KBM-7 (cell line): ENCODE data around the gene AQP10.
A peak's percentile ranks its signal among the peaks of the same experiment; 100 is the strongest.
"Not testable (repeated sequence)": the region's sequence is repeated elsewhere in the genome, so short reads cannot be mapped to it uniquely, and the experiment has no call there.

Source experiments
- DNase-seq: peaks from one replicate; pipeline ENCODE4 v3.0.0-alpha.2; 2015
- in situ Hi-C: fragments of 300-500 bp; cut with MboI; formaldehyde crosslinking; loops from 2 replicates; pipeline ENCODE4 v1.14.3; 2020; ENCODE audit warnings: low sequenced_read_pairs, low pct_unique_long_range_greater_than_20kb, mixed read lengths

AQP10 gene

GRCh38 chr1:154318386-154318785 lies 2.5 kb upstream of the AQP10 start:
- DNase-seq: no peak
- in situ Hi-C loops: no loop called here

GRCh38 chr1:154321609-154321934 lies 679 bp downstream of the AQP10 start:
- in situ Hi-C loops, DNase-seq: not testable (repeated sequence)

- no peak for DNase-seq
- in situ Hi-C loops: no loop called here
Observed at GRCh38 chr1:154323493-154323892, 2.6 kb downstream of the AQP10 start.

DNA sequence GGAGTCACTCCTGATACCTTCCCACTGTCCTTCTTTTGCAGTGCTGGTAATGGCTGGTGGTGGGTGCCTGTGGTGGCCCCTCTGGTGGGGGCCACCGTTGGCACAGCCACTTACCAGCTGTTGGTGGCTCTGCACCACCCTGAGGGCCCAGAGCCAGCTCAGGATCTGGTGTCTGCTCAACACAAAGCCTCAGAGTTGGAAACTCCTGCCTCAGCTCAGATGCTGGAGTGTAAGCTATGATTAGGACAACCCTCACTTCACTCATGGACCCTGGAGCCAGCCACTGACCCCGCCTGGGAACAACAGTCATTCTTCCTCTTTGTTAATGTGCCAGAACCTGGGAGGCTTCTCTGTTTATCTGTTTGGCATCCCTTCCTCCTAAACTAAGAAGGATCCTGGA lies 3.3 kb downstream of the AQP10 start:
- in situ Hi-C loops: no loop called here
- no peak for DNase-seq

- in situ Hi-C loops: no loop called here
- peak; percentile 84 for DNase-seq
Observed at GRCh38 chr1:154324669-154325582, 4.0 kb downstream of the AQP10 start, which contains the start of gene ATP8B2. Gene ATP8B2 (plus strand): TSS chr1:154325525. CDS start chr1:154328142, 2,617 bp downstream.

DNA sequence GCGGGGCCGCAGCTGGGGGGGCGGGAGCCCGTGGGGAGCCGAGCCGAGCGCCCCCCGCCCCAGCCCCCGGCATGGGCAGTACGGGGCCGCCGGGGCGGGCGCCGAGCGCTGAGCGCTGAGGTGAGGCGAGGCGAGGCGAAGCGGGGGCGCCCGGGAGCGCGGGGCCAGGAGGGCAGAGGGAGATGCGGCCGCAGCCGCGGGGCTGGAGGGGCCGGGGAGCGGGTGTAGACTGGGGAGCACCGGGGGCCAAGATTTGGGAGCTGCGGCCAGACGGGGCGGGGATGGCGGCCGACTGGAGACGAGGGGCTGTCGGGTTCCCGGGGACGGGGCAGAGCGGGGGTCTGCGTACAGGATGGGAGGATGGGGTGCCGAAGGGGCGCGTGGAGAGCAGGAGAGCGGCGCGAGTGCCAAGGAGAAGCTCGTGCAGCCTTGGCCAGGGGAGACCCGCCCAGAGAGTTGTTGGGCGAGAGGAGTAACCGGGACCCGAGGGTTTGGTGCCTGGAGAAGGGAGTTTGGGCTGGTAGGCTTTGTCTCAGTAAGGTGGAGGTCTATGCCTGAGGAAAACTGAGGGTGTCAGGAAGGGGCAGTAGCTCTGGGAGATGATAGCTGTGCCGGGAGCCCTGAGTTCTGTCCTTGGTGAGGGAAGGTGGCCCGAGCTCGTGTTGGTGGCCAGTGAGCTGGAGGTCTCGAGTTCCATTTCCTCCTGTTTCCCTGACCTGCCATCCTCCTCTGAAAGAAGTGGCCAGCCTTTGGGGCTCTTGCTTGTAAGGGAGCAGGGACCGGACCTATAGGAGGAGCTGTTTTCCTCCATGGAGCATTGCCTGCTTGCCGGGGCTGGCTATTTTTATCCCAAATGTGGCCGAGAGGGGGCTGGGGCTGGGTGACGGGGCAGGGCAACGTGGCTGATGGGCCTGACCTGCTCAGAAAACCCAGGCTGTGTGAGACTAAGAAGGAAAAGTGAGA lies 5.0 kb downstream of the AQP10 start:
- peak; percentile 77 for DNase-seq
- in situ Hi-C loops: no loop called here

DNA sequence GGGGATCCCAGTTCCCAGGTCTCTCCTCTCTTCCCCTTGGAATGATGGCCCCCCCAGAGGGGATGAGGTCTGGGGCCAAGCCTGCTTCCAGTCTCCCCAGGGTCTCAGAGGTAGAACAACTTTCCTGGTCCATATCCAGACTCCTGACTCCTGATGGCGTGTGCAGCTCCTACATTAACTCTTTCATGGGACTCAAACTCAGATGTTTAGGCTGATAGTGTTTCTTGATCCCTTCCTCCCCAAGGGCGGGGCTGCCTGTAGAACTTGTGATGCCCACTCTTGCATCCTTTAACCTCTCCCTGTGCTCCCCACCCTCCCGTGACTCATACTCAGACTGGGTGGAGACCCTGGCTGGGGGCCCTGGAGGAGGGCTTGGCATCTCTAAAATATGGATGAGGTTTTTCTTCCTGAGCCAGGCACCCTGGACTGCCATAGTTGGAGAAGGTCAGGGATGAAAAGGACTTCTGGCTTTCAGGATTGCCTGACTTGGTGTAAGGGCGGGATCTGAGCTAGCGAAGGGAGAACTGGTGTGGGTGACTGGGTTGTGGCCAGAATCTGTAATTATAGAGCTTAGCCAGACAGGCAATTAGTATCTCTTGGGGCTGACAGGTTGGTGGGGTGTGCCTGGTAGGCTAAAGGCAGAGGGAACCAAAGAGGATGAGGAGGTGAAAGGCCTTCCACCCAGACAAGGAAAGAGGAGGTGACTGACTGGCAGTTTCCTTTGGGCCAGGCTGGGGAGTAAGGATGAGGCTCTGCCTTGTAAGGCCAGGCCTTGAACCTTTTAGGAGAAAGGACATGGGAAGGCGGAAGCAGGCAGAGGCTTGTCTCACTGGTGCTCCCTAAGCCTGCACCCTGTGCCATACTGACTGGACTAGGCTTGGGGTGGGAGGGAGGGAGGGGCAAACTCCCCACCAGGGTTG lies 5.9 kb downstream of the AQP10 start:
- in situ Hi-C loops: no loop called here
- DNase-seq: no peak

- in situ Hi-C loops: no loop called here
- peak; percentile 85 for DNase-seq
Observed at GRCh38 chr1:154327466-154328317, 6.8 kb downstream of the AQP10 start.

GRCh38 chr1:154328318-154329151 lies 7.6 kb downstream of the AQP10 start:
- in situ Hi-C loops: no loop called here
- no peak for DNase-seq

DNA sequence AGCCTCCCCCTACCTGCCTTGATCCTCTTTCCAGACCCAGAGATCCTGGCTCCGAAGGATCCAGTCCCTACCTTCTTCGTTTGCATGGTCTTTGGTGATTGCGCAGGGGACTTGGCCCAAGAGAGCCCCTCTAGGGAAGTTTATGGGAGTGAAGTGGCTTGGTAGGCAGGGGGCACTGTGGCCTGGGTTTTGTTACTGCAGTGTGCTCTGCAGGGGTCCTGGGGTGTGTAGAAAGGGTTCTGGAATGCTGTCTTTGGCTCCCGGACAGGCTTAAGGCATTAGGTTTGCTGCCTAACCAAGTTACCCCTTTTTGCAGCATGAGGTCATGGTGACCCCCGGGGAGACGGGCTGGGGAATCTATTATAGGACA lies 8.2 kb downstream of the AQP10 start:
- in situ Hi-C loops: no loop called here
- no peak for DNase-seq

- in situ Hi-C loops: no loop called here
- DNase-seq: no peak
Observed at GRCh38 chr1:154329551-154330131, 8.7 kb downstream of the AQP10 start.

DNA sequence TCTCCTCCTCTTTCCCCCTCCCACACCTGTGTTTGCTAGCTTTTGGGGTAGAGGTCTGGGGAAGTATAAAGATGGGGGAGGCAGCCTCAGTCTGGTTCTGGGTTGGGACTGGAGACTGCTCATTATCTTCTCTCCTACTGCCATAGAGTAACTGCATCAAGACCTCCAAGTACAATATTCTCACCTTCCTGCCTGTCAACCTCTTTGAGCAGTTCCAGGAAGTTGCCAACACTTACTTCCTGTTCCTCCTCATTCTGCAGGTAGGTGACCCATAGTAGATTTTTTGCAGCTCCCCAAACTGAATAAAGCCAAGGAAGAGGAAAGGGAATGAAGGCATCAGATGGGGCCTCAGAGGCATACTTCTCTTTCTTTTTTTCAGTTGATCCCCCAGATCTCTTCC lies 9.8 kb downstream of the AQP10 start:
- no peak for DNase-seq
- in situ Hi-C loops: no loop called here

DNA sequence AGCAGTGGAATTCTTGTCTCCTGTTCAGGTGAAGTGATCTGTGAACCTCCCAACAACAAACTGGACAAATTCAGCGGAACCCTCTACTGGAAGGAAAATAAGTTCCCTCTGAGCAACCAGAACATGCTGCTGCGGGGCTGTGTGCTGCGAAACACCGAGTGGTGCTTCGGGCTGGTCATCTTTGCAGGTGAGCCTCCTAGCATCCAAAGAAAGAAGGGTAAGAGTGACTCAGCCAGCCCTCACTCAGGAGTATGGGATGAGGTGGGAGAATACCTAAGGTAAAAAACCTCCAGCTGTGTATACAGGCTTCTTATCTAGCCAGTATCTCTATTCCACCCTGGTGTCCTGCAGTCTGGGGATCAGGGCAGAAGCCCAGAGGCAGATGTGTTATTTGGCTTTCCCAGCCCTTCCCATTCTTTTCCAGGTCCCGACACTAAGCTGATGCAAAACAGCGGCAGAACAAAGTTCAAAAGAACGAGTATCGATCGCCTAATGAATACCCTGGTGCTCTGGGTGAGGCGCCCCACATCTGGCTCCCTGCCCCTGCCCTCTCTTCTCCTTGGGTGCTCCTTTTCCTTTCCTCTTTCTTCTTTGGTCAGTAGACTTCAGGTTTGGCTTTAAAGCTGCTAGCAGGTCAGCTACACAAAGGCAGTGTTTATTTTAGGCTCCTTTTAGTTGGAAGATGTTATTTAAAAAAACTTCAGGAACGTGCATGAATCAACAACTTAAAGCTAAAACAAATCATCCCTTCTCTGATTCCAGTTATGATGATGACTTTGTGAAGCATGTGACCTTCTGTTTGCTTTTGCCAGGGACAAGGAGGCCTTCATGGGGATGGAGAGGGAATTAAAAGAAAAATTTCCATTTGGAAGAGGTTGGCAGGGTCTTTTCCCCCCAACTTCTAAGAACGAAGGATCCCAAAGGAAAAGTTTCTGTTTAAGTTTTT lies 13.5 kb downstream of the AQP10 start:
- no peak for DNase-seq
- in situ Hi-C loops: no loop called here

DNA sequence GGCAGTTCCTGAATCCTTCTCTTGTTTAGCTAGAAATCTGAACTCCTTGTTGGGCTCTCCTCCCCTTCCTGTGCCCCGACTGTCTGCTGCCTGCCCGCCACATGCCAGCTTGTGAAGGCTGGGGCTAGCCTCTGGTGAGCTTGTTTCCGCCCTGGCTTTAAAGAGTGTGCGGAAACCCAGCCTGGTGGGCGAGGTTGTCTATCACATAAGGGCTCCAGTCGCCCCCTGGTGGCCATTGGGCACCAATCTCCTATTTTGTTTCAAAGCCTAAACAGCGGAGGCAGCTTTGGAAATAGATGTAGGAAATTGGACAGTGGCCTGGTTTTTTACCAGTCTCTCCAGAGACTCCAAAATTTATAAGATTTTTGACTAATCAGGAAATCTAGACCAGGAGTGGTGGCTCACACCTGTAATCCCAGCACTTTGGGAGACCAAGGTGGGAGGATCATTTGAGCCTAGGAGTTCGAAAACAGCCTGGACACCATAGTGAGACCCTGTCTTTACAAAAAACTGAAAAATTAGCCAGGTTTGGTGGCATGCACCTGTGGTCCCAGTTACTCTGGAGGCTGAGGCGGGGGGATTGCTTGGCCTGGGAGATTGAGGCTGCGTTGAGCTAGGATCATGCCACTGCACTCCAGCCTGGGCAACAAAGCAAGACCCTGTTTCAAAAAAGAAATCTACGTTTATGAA lies 14.3 kb downstream of the AQP10 start:
- DNase-seq: peak; percentile 81
- in situ Hi-C loops: no loop called here

- DNase-seq: no peak
- in situ Hi-C loops: no loop called here
Observed at GRCh38 chr1:154337253-154337894, 16.5 kb downstream of the AQP10 start.
